Kidney (tissue), 14 donors: ENCODE results near the gene MLLT10. TPM values are rescaled to one million over a fixed set of nuclear protein-coding genes. Genes with fewer than 3 reads are reported as not detected.

Source experiments
- DNase-seq, 5 donors: peaks; one replicate each; pipeline ENCODE4 v3.0.0-alpha.2; 2013 to 2020
- FAIRE-seq: peaks from 2 replicates; lab custom pipeline; 2012; peaks lifted over from hg19 to GRCh38; lab: Jason Lieb, UNC
- H3K27ac ChIP-seq, 2 donors: one replicate each; pipeline ENCODE4 v1.7.0; 2013; ENCODE audit warnings: low read depth in 2 of 2, low read length in 2 of 2, inconsistent platforms in 1 of 2
- H3K27me3 ChIP-seq: one replicate; pipeline ENCODE4 v1.7.1; 2013; ENCODE audit warnings: low read length, inconsistent platforms; ENCODE audit not compliant: control insufficient read depth, insufficient read depth
- H3K36me3 ChIP-seq, 3 donors: one replicate each; pipeline versions ENCODE4 v1.7.0 to v1.7.1; 2013; ENCODE audit warnings: low read length in 3 of 3, control low read depth in 1 of 3, inconsistent platforms in 1 of 3; ENCODE audit not compliant: insufficient read depth in 3 of 3, control insufficient read depth in 2 of 3
- H3K4me1 ChIP-seq, 3 donors: one replicate each; pipeline versions ENCODE4 v1.7.0 to v1.7.1; 2013; ENCODE audit warnings: low read length in 3 of 3, inconsistent platforms in 1 of 3, low read depth in 1 of 3; ENCODE audit not compliant: control insufficient read depth in 2 of 3, insufficient read depth in 2 of 3
- H3K4me3 ChIP-seq, 3 donors: one replicate each; pipeline versions ENCODE4 v1.7.0 to v1.8.1; 2013; ENCODE audit warnings: low read length in 3 of 3, control low read depth in 1 of 3, inconsistent platforms in 1 of 3
- H3K9ac ChIP-seq, 3 donors: one replicate each; pipeline versions ENCODE4 v1.7.0 to v1.7.1; 2013; ENCODE audit warnings: low read length in 3 of 3, control low read depth in 1 of 3, inconsistent platforms in 1 of 3
- H3K9me3 ChIP-seq, 3 donors: one replicate each; pipeline versions ENCODE4 v1.7.0 to v1.7.1; 2013; ENCODE audit warnings: low read length in 3 of 3, control low read depth in 1 of 3, inconsistent platforms in 1 of 3; ENCODE audit not compliant: control insufficient read depth in 2 of 3, insufficient read depth in 1 of 3
- CTCF ChIP-seq: IDR thresholded peaks from 3 replicates; pipeline ENCODE4 v1.5.1; 2012; ENCODE audit warnings: mild to moderate bottlenecking, moderate library complexity, borderline replicate concordance; ENCODE audit not compliant: insufficient read depth; ENCODE audit errors: extremely low read depth
- intact Hi-C: fragments of 100-400 bp; cut with DNase I; formaldehyde crosslinking; loops from one replicate; pipeline ENCODE4 v1.11.1; 2022
- polyA plus RNA-seq: library from polyadenylated mRNA; stranded (reverse); fragments of 350-450 nt; fragmentation: Illumina TruSeq; extraction: RNeasy Lipid Tissue Mini Kit (QIAGEN cat#74804); gene quantifications from one replicate; pipeline ENCODE4 v1.2.3, GENCODE V29; 2014; ENCODE audit warnings: low read depth, low replicate concordance; ENCODE audit not compliant: insufficient read depth
- total RNA-seq: library from RNA; stranded (reverse); fragmentation: NEBNext Ultra II Directional; extraction: Animal tissue kit (Norgen Biotek cat#: 25700); gene quantifications from one replicate; pipeline ENCODE4 v1.2.1, GENCODE V29; 2021
- donor health status: control.
- donor health status: control.
- donor health status: control.
- donor health status: control.
- donor health status: control.
- donor health status: DM: yes; HTN: yes; CAD: no.
- donor health status: Normal renal cell carcinoma (clear cell type).

The MLLT10 gene
- total and polyA plus RNA-seq, 2 donors from 2014 or later: 11.0 to 54.2 TPM

- Histone ChIP-seq H3K4me3 (no peak overlapping the region), H3K27me3 (no peaks in the 10 kb centered on the region), H3K9me3 (no peaks in the 10 kb centered on the region), H3K36me3 (peaks cover 0 to 2% (median 0%) of the 10 kb centered on the region in 3 donors), H3K4me1 (peaks cover 0 to 14% (median 6%) of the 10 kb centered on the region in 3 donors), H3K9ac (no peak overlapping the region), H3K27ac (no peak overlapping the region)
- DNase-seq (no peak), FAIRE-seq (no peak)
- TF ChIP-seq CTCF: no peak
- intact Hi-C loops: no loop called here
Observed at GRCh38 chr10:21726601-21727225, 192.7 kb downstream of the MLLT10 start.

GRCh38 chr10:21727452-21728168, 193.6 kb downstream of the MLLT10 start:
- Histone ChIP-seq H3K36me3 (peaks cover 0 to 2% (median 0%) of the 10 kb centered on the region in 3 donors), H3K27ac (no peak overlapping the region), H3K4me3 (no peak overlapping the region), H3K9ac (no peak overlapping the region), H3K27me3 (no peaks in the 10 kb centered on the region), H3K9me3 (no peaks in the 10 kb centered on the region), H3K4me1 (peaks cover 0 to 14% (median 6%) of the 10 kb centered on the region in 3 donors)
- intact Hi-C loops: no loop called here
- TF ChIP-seq CTCF: no peak
- FAIRE-seq (no peak), DNase-seq (no peak)

- no peak for DNase-seq
- H3K36me3 ChIP-seq: peaks cover 0 to 2% (median under 1%) of the 10 kb centered on the region in 3 donors
- no peaks in the 10 kb centered on the region for H3K9me3 ChIP-seq
- H3K9ac ChIP-seq: no peak overlapping the region
- intact Hi-C loops: no loop called here
- no peaks in the 10 kb centered on the region for H3K27me3 ChIP-seq
- no peak overlapping the region for H3K27ac ChIP-seq
- H3K4me1 ChIP-seq: peaks cover 0 to 10% (median 6%) of the 10 kb centered on the region in 3 donors
- FAIRE-seq: no peak
- TF ChIP-seq CTCF: no peak
- no peak overlapping the region for H3K4me3 ChIP-seq
Observed at GRCh38 chr10:21728618-21729017, 194.6 kb downstream of the MLLT10 start.
